ENCODE results near the gene EPHA3.

Gene EPHA3

DNA sequence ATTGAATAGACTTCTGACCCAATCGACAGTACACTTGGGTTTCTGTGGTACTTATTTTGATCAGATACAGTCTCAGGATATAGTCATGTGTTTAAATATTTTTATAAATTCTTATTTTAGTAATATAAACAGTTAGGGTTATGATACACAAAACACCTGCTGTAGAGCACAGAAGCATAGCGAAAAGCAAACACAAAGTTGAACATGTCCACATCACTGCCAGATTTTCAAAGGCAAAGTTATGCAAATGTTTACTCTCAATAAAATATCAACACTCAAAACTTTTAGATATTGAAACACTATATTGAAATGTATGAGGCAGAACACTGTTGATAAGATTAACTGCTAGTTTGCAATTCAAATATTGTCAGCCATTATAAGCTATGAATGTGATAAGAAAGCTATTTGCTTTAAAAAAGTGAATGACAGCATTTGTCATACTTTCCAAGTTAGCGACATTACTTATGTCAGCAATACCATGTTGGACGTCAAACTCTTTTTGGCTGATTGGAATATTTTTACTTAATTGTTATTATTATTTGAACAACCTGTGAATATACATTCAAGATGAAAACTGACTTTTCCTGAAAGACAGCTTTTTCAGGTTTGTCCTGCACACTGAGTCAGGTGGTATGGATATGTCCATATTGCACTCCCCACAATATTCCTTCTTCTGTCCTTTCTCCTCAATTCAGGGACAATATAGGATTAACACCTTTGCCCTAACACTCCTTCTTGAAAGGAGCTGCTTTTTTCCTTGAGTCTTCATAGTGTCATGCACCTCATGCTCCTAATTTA is 367.1 kb downstream of the EPHA3 start:
- DNase-seq, result peak; percentile 52

DNA sequence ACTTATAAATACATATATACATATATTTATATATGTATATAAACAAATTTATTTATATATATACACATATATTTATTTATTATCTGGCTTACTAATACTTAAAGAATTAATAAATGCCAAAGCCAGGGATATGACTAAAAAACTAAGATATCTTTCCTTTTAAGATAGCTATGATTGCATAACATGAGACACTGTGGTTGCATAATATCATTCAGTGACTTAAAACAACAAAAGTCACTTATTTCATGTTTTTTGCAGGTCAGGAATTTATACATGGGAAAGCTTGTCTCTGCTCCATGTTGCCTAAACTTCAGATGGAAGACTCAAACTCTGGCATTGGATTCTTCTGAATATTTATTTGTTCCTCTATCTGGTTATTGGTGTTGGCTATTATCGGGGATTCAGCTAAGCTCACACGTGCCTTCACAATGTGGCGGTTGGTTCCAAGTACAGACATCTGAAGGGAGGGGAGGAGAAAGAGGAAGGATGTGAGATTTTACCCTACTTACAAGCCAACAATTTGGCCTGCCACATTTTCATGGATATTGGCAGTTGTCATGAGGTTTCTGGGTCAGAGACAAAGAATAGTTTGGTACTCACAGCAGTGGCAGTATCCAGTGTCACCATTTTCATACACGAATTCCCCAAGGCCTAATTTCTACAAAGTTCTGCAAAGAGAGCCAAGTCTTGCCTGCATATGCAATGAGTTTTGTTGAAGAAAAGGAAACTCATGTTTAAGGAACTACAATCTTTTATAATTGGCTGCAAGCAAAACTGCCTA is 381.6 kb downstream of the EPHA3 start:
- DNase-seq, result no peak

DNA sequence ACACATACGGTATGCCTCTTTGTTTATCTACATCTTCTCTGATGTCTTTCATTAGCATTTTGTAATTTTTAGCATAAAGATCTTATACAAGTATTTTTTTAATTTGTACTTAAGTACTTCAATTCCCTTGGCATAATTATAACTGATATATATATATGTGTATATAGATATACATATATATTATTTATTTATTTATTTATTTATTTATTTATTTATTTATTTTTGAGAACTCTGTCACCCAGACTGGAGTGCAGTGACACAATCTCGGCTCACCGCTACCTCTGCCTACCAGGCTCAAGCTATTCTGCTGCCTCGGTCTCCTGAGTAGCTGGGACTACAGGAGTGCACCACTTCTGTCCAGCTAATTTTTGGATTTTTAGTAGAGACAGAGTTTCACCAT is 382.7 kb downstream of the EPHA3 start:
- no peak for DNase-seq

DNA sequence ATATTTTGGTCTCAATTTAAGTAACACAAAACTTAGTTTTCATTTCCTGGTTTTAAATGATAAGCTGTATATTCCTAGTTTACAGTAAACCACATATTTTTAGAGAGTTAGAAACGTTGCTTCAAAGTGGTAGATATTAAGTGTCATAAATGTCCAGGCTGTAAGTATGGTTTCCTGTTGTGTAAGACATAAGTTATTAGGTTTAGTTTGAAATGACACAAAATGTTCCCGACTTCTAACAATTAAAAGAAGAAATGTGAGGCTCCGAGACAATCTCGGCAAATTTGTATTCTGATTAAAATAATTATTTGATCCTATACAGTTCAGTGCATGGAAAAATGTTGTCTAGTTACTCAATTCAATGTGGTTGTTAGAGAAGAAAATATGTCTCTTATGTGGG is 387.3 kb downstream of the EPHA3 start:
- DNase-seq, result no peak

DNA sequence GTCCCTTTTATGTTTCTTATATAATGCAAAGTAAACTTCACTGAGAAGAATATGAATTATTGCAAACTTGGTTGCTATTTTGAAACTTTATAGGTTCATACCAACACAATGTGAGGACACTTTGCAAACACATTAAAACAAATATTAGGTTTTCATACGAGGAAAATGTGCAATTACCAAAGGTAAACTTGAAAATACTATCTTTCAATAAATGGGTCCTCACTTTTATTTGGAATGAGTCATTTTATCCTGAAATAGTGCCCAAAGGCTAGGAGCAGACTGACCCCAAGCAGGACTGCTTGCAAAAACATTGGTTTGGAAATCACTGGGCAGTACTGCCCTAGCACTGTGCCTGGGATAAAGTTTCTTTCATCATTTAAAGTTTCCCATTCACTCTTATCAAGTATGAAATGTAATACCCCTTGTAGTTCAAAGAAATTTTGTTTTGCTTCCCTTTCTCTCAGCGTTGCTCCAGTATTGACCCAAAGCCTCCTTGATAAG is 396.5 kb downstream of the EPHA3 start:
- no peak for DNase-seq

DNA sequence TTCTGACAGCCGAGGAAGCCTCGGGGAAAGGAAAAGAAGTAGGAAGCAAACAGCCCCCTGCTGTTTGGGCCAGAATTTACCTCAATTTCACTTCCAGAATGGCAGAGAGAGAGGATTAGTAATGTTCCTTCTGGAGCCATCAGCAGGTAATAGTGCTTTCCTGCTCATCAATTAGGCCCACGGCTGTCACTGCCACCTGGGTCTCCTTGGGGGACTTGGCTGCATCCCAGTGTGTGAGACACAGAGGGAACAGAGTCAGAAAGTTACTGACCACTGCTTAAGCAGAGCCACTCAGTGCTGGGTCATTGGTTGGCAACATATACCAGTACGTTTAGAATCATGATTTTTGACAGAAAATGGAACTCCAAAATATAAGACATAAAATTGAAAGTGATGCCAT is 397.0 kb downstream of the EPHA3 start:
- DNase-seq, result no peak

DNA sequence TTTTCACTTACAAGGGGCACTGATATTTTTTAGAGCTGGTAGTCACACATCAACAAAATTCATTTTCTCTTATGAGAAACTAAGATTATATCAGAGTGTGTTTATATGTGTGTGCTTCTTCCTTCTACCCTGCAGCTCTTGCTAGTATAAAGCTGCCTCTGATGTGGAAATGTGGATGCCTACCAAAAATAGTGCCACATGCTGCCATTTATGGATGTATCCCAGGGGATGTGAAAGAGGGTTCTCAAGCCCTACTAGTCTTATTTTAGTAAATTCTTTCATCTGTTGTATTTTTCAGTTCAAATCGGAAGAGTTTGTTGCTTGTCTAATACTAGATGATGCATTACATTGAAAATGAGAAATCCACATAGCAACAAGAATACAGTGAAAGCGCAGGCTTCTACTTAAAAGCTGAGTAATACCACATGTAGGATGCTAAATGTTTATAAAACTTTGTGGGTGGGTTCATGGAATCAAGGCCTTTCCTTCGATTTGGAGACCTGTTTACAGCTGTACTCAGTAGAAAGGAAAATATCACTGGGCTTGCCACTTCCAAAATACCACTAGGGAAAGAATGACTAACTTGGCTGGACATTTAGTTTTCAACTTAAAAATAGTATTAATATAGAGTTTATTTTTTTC is 399.2 kb downstream of the EPHA3 start:
- no peak for DNase-seq

DNA sequence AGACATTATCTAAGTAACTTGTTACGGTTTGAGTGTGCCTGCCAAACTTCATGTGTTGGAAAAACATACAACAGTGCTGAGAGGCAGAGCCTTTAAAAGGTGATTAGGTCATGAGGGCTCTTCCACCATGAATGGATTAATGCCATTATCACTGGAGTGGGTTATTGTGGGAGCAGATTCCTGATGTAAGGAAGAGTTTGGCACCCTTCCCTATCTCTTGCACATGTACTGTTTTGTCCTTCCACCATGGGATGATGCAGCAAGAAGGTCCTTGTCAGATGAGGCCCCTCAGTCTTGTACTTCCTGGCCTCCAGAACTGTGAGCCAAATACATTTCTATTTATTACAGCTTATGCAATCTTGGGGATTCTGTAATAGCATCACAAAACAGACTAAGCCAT is 413.9 kb downstream of the EPHA3 start:
- no peak for DNase-seq

DNA sequence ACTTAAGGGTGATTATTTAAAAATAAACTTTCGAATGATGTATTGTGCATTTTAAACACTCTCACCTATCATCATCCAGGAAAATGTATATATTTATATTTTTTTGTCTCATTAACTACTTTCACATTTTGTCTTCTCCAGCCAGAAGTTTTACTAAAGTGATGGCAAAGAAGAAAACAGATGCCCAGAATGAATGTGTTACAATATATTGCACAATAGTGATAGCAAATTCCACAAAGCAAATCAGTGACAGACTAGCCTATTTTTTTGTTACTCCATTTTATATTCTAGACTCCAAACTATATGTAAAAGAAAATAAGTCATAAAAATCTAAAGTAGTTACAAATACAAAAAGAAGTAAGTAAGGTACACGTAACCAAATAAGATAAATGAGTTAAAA is 414.7 kb downstream of the EPHA3 start:
- no peak for DNase-seq

DNA sequence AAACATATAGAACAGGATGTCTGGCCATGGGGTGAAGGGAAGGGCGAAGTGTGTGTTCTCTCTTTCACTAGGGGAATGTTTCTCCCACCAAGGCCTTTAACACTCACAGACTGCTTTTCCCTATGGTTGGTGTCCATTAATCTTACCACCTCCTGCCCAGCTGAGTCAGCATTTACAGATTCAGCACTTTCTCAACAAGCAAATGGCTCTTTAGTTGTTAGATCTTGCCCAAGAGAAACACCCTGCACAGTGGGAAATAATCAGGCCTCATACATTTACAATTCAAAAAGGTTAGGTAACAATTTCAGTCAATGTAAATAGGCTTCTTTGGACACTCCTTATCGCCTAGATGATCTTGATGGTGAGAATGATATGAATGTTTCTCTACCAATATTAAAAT is 418.2 kb downstream of the EPHA3 start:
- no peak for DNase-seq

DNA sequence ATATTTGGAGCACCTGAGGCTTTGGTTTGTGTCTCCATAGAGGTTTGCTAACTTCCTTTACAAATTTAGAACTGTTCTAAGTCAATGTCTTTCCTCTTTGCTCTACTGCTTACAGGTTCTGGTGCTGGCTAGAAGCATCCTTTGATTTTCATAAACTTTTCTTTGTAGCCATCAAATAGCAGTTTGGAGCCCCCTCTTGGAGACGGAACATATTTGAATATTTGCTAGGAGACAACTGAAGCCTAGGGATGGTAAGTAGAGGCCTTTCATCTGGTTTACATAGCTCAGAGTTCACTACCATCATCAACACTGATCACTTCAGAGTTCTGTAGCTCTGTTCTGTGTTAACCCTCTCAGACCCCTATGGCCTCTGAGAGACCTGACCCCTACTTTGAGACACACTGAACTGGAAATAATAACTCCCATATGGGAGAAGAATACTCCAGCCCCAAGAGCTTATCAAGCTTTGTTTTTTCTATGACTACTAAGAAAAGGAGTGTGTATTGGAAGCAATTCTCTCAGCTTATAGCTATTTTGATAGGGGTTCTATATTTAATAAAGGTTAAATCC is 420.4 kb downstream of the EPHA3 start:
- DNase-seq, result no peak
